HG03457 (cell line): Measurements from ENCODE around the gene OR56B4.
"Not testable (repeated sequence)": the region's sequence is repeated elsewhere in the genome, so short reads cannot be mapped to it uniquely, and the experiment has no call there.

ENCODE experiments used
- ATAC-seq: cut with Tn5 transposase; IDR thresholded peaks from one replicate; pipeline ENCODE4 v1.9.1; 2021; ENCODE audit warnings: moderate number of reproducible peaks; ENCODE audit not compliant: unreplicated experiment

Gene OR56B4

GRCh38 chr11:6107384-6107783 is at the start of gene OR56B4:
Gene OR56B4, plus strand, starts transcription at chr11:6107684. Its CDS starts 95 bp downstream, at chr11:6107779.
- ATAC-seq: not testable (repeated sequence)

DNA sequence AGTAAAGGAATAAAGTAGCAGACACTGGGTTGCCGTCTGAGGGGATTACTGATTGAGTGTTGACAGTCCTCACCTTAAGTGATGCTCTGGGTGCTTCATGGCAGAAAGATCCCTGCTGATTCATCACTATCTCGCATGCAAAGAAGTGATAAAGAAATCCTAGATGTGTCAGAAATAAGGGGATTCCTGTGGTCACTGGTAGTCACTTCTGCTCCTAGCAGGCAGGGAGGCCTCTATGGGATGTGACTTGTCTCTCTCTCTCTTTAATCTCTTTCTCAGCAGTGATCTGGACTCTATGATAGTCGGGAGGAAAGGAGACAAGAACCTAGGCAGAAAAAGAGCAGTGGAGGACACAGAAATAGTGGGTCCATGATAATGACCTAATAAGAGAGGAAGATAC is 46.0 kb upstream of the OR56B4 start:
- ATAC-seq: no peak

DNA sequence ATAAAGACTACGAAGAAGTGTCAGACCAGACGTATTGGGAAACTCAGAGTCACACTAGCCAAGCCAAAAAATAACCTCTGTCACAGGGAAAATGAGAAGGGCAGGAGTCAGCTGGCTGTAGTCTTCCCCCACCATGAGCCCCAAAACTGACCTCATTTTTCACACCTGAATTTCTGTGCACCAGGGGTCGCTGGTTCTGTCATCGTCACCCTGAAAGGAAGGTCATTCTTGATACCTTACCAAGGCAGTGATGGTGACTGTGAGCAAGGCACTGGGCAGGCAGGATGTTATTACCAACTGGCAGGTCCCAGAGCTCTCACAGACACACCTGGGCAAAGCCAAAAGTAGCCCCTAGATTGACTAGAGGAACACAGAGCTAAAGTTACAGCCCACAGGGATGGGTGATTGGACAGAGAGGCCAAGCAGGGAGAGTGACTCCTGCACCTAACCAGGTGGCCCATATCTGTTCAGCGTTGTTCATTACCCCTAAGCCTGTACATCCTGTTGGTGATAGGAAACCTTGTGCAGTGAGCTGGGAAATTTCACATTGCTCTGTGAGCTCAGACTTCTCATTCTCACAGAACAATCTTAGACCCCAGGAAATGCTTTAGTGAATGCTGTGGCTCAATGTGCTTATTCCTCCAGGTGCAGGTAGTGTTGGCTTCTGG is 44.7 kb upstream of the OR56B4 start:
- no peak for ATAC-seq

DNA sequence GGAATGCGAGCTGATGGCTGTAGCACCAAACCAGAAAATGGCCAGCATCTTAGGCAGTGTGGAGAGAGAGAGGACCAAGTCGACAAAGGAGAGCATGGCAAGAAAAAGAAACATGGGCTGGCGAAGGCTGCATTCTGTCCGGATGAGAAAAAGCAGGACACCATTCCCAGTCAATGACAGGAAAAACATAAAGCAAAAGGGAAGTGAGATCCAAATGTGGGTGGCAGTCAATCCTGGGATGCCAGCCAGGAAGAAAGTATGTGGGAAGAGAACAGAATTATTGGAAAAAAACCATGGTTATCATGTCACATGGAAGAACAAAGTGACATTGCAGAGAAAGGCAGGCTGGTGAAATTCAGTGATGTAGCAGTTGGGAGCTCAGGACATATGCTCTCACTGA is 40.0 kb upstream of the OR56B4 start:
- no peak for ATAC-seq

DNA sequence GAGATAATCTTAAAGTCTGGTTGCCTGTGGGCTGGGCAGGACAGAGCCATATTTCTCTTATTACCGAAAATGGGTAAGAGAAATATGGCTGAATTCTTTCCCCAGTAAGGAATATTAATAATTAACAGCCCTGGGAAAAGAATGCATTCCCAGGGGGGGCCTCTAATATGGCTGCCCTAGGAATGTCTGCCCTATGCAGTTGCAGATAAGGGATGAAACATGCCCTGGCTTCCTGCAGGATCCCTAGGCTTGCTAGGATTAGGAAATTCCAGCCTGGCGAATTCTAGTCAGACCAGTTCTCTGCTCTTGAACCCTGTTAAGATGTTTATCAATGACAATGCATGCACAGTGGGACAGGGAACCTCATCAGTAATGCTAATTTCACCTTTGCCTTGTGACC is 31.0 kb upstream of the OR56B4 start:
- ATAC-seq: not testable (repeated sequence)

DNA sequence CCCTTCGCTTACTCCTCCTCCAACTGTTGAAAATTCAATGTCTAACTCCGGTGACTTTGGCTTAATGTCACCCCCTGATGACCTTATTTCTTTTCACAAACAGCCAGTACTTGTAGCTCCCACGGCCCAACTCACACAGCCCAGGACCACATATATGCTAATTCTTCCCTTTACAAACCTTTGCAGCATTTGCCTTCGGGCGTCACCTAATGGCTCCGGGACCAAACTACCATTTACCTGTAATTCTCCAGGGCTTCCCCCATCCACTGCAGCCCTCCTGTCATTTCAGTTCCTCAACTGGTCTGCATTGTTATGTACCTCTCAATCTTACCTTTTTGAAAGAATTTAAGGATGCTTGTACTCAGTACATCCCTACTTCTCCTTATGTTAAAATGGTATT is 29.8 kb upstream of the OR56B4 start:
- ATAC-seq: no peak

GRCh38 chr11:6079463-6079862 is 28.0 kb upstream of the OR56B4 start:
- ATAC-seq: no peak

- ATAC-seq: no peak
These were observed 24.4 kb upstream of the OR56B4 start for GRCh38 chr11:6083129-6083528.

DNA sequence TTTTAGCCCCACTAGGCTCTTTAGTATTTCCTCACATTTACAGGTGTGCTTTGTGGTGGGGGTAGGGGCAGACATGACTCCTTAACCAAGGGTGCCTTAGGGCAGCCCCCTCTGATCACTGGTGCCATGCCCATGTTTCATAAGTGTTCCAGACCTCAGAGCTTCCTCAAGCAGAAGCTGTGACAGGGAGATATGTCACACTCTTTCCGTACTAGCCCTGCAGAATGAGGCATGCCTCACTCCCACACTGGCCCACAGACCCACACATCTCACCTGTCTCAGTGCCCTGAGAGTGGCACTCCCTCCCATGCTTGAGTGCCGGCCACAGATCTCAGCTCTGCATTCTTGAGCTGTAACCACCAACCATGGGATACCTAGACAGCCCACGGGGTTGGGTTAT is 22.9 kb upstream of the OR56B4 start:
- ATAC-seq: no peak

DNA sequence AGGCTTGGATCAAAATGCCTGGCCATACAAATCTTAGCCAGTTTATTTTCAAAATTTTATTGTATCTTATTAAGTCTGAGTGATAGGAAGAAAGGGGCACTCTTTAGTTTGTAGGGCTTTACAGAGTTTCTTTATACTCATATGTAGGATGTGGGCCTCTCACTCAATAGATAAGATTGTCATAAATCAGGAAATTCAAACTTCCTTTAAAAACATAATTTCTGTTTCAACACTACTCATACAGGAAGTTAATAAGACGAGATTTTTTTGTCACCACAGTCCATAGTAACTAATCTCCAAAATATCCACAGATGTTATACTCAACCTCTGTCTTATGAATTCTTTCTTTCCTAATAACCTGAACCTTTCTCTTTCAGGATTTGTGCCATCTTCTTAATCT is 13.3 kb upstream of the OR56B4 start:
- ATAC-seq: no peak

- no peak for ATAC-seq
These were observed 11.7 kb upstream of the OR56B4 start for GRCh38 chr11:6095798-6096197.

DNA sequence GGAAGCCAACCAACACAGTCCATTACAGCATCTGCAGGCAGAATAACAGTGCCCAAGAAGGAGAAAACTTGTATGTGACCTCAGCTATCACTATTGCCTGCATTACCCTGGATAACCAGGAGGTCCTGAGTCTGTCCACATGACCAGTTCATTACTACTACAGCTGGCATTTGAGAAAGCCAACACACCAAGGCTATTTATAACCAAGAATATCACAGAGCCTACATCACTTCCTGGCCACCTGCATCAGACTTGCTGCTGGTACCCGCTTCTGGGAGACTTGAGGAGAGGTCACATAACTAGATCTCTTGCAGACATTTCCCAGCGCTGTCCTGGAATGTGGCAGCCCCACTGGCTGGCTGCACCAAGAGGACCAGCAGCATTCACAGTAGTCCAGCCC is 11.1 kb upstream of the OR56B4 start:
- ATAC-seq: no peak

- ATAC-seq: no peak
These were observed 7.9 kb upstream of the OR56B4 start for GRCh38 chr11:6099577-6099976.

DNA sequence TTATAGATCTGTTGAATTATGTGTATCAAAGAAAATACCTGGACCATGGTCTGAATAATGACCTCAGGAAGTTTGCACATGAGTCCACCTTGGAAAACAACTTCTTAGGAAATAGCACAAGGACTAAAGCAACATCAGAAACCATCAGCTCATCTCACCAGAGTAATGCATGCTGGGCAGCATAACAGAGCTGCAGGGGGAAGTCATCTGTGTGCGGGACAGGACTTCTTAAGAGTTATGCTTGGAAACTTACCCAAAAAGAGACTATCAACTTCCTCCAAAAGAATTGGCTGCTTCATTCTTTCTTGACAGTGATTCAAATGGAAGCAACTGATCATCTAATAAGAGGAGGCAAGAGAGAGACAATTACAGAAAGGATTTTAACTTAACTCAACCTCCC is 2.5 kb downstream of the OR56B4 start:
- ATAC-seq: no peak

- no peak for ATAC-seq
These were observed 4.2 kb downstream of the OR56B4 start for GRCh38 chr11:6111673-6112072.

- no peak for ATAC-seq
These were observed 9.2 kb downstream of the OR56B4 start for GRCh38 chr11:6116638-6117037.

GRCh38 chr11:6124245-6124644 is 16.8 kb downstream of the OR56B4 start:
- ATAC-seq: no peak

DNA sequence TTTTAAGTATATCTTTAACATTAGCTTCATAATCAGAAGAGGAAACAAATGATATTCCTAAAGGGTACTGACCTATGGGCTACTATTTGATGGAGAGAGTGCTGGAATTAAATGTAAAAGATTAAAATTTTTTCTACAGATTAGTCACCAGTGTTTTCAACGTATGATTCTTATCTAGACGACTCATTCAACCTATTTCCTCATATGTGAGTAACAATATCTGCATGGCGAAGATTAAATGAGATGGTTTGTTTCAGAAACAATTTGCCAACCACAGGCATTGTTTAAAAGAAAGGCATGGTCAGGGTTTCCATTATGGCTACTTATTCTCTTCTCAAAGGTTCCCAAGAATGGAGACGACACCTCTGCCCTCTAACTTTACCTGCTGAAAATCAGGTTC is 20.4 kb downstream of the OR56B4 start:
- ATAC-seq: no peak

DNA sequence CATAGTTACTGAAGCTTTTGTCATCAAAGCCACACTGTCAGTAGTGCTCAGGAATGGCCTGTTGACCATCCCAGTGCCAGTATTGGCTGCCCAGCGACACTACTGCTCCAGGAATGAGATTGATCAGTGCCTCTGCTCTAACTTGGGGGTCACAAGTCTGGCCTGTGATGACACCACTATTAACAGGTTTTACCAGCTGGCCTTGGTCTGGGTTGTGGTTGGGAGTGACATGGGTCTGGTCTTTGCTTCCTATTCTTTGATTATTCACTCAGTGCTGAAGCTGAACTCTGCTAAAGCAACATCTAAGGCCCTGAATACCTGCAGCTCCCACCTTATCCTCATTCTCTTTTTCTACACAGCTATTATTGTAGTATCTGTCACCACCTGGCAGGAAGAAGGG is 21.5 kb downstream of the OR56B4 start:
- no peak for ATAC-seq

DNA sequence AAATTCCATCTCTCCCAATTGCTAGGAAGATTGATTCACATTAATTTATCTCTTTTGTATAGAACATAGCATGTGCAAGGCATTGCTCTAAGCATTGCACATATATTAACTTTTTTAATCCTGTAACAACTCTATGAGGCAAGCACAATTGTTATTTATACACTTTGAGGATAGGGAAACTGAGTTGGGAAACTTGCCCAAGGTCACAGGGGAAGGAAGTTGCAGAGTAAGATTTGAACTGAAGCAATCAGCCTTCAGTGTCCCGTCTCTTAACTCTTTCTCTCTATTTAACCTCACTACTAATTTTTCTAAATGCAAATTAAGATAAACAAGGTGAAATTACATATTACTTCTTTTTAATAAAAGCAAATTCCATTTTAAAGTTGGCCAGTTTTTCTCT is 22.2 kb downstream of the OR56B4 start:
- no peak for ATAC-seq

DNA sequence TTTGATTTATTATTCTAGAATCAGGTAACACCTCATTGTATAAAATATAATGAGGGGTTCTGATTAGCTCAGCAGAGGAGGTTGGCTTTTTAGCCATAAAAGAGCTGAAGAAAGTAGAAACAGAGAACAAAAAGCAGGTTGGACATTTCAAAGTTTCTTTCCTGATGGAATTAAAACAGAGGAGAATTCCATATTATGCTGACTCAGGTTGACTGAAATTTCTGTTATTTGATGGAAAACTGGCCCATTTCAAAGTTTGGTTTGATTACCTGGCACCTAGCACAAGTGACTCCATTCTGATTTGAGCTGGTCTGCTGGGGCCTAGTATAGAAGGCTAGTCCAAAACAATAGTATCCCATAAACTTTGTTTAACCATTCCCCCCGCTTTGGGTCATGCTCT is 24.9 kb downstream of the OR56B4 start:
- no peak for ATAC-seq

DNA sequence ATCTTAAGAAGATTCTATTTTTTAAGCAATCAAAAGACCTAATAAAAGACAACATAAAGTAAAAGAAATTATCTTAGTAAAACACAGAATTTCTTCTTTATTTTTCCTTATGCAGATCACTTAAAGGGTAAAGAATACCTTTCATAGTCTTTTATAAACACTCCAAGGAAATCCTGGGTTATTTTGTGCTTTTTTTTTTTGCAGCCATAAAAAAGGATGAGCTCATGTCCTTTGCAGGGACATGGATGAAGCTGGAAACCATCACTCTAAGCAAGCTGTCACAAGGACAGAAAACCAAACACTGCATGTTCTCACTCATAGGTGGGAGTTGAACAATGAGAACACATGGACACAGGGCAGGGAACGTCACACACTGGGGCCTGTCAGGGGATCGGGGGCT is 28.5 kb downstream of the OR56B4 start:
- not testable (repeated sequence) for ATAC-seq

DNA sequence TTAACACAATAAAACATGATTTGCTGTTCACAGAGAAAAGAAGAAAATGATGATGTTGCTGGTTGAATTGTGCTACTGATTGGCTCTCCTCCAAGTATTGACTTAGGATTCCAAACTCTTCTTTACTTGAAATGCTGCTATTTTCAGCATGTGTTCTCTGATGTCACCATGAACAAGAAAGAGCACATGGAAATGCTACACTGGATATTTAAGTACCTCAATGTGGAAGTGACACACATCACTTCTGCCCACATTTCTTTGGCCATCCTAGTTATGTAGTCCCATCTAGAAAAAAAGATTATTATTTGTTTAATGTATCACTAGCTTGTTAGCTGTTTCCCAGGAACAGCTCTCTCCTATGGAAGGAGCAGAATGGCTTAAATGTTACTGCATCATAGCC is 35.5 kb downstream of the OR56B4 start:
- ATAC-seq: no peak
